HG02610 (cell line): ENCODE results near the gene SIX5.

ENCODE experiments used
- ATAC-seq: cut with Tn5 transposase; IDR thresholded peaks from one replicate; pipeline ENCODE4 v1.9.1; 2021; ENCODE audit warnings: mild to moderate bottlenecking, moderate library complexity; ENCODE audit not compliant: unreplicated experiment

Gene SIX5

GRCh38 chr19:45777395-45777961, 8.4 kb upstream of the SIX5 start:
- no peak for ATAC-seq

DNA sequence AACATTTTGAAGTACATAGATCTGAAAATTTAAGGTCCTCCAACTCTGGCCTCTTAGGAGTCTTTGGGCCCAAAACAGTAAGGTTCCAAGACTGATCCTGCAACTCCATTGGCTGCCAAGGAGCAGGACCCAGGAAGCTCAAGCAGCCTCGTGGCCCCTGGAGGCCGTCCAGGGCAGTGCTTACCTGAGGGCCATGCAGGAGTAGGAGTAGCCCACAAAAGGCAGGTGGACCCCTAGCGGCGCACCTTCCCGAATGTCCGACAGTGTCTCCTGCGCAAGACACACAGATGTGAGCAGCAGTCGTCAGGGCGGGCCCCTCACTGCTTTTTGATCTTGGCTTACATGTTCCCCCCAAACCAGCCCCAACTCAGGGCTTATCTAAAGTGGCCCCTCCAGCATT, 5.7 kb upstream of the SIX5 start:
- ATAC-seq: no peak

DNA sequence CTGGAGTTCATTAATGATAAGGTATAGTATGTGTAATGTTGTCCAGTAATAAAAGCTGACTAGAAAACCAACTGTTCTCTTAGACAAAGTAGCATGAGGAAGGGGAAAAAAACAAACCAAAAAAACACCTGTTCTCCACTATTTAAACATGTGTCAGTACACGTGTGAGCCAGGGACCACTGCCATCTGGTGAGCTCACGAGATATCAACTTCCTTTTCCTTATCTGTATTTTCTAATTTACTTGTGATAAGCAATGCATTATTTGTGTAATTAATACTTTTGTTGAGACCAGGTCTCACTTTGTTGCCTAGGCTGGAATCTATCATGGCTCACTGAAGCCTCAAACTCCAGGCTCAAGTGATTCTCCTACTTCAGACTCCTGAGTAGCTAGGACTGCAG, 4.3 kb upstream of the SIX5 start:
- ATAC-seq: no peak

DNA sequence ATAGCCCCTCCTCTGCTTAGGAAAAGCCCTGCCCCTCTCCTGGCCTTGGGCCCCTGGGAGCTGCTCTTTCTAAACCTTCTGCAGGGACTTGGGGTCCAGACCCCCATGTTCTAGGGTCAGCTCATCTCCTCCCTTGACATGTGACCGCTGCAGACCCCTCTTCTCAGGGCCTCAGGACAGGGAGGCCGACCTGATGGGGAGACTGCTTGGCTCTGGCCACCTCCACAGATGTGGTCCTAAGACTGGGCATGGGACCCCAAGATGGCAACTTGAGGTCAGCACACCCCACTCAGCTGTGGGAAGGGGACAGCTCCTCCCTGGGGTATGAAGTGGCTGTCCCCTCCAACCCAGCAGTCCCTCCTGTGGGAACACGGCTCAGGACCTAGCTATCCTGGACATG, 3.9 kb upstream of the SIX5 start:
- ATAC-seq: no peak

DNA sequence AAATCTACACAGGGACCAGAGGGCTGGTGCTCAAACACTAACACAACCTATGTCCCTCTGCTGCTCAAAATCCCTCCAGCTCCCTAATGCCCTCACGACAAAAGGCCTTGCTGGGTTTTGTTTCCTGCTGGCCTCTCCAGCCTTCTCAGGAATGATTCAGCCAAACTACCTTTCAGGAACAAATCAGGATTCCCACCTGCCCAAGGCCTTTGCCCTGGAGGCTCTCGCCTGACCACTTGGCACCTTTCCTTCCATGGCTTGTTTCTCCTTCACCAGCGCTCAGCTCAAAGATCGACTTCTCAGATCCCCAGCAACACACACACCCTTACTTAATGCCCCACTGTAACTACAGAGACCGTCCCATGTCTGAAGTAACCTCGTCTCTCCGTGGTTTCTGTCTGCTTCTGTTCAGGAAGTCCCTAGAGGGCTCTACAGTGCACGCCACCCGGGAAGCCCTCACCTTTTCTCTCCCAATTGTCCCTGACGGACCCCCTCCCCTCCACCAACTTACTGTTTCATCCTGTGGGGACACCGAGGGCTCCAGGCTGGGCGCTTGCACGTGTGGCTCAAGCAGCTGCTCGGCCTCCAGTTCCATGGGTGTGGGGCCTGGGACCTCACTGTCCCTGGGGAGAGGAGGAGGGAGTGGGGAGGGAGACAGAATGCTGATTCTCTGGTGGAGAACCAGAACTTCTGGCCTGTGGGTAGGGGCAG, 3.2 kb upstream of the SIX5 start:
- ATAC-seq: no peak

GRCh38 chr19:45771311-45771933, 2.4 kb upstream of the SIX5 start:
- ATAC-seq: no peak

DNA sequence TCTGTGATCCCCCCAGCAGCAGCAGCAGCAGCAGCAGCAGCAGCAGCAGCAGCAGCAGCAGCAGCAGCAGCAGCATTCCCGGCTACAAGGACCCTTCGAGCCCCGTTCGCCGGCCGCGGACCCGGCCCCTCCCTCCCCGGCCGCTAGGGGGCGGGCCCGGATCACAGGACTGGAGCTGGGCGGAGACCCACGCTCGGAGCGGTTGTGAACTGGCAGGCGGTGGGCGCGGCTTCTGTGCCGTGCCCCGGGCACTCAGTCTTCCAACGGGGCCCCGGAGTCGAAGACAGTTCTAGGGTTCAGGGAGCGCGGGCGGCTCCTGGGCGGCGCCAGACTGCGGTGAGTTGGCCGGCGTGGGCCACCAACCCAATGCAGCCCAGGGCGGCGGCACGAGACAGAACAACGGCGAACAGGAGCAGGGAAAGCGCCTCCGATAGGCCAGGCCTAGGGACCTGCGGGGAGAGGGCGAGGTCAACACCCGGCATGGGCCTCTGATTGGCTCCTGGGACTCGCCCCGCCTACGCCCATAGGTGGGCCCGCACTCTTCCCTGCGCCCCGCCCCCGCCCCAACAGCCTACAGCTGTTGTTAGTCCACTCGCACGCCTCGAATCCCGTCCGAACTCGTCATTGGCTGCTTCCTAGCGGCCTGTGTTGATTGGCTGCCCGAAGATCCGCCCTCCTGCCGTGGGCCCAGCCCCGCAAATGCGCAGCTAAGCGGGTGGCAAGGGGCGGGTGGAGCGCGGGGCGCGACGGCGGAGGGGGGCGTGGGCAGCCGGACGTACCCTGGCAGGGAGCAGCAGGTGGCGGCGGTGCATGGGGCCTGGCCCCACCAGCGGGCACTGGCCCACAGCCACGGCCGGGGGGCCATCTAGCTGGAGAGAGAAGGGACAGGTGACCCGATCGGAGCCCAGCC, 1.4 kb upstream of the SIX5 start:
- peak; percentile 38 for ATAC-seq

DNA sequence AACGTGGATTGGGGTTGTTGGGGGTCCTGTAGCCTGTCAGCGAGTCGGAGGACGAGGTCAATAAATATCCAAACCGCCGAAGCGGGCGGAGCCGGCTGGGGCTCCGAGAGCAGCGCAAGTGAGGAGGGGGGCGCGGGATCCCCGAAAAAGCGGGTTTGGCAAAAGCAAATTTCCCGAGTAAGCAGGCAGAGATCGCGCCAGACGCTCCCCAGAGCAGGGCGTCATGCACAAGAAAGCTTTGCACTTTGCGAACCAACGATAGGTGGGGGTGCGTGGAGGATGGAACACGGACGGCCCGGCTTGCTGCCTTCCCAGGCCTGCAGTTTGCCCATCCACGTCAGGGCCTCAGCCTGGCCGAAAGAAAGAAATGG, 754 bp upstream of the SIX5 start:
- no peak for ATAC-seq

GRCh38 chr19:45768655-45768983, 433 bp downstream of the SIX5 start:
- ATAC-seq: no peak

DNA sequence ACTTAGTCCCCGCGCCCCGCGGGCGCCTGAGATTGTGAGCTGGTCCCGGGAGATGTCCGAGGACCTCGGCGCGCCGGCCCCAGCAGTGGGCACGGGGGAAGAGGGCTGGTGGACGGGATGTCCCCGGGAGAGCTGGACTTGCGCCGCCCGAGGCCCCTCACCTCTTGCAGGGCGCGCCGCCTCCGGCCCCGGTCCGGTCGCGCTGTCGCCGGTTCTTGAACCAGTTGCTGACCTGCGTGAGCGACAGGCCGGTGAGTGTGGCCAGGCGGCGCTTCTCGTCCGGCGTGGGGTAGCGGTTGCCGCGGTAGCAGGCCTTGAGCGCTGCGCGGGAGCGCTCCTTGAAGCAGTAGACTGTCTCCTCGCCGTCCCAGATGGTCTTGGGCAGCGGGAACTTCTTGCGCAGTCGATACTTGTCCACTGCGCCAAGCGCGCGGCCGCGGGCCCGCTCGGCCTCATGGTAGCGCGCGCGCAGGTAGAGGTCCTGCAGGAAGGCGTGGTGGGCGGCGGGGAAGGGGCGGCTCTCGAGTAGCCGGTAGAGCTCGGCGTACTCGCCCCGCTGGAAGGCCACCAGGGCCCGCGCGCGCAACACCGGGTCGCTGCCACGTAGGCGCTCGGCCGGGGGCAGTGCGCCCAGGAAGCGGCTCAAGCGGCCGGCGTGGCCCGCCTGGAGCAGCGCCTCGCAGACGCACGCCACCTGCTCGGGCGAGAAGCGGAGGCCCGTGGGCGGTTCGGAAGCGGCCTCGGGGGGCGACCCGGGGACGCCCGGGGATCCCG, 984 bp downstream of the SIX5 start:
- ATAC-seq: no peak

DNA sequence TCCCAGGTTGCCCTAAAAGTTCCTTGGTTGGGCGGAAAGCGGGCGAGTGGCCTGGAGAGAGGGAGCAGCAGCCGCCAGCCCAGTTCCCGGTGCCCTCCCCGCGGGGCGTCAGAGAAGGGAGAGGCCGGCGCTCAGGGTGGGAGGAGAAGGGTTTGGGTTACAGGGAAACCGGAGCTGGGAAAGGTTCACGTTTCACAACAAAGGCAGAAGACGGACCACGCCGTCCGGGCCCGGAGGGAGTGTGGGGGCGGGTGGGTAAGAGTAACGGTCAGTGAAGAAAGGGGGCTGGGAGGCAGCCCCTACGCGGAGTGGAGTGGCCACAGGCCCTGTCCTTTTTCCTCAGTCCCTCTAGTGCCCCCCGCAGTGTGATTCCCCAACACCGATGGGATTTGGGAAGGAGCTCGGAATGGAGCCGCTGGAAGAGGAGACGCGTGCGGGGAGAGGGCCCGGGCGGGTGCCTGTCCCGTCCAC, 1.6 kb downstream of the SIX5 start:
- no peak for ATAC-seq

DNA sequence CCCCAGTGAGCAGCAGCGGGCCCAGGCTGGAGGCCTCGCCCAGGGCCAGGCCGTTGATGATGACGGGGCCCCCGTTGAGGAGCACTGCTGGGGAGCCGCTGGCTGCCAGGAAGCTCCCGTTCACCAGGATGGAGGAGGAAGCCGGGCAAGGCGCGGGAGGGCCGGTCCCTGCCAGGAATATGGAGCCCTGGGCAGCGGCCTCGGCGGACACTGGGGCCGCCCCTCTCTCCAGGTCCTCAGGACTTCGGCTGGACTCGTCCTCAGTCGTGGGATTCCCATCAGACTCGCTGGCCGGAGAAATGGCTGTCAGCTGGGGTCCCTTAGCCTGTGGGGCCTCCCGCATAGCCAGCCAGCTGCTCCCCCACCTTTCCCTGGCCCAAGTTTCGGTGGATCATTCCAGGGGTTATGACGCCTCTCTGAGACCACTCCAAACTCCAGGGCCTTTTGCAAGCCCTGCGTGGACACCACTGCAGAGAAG, 2.1 kb downstream of the SIX5 start:
- no peak for ATAC-seq

DNA sequence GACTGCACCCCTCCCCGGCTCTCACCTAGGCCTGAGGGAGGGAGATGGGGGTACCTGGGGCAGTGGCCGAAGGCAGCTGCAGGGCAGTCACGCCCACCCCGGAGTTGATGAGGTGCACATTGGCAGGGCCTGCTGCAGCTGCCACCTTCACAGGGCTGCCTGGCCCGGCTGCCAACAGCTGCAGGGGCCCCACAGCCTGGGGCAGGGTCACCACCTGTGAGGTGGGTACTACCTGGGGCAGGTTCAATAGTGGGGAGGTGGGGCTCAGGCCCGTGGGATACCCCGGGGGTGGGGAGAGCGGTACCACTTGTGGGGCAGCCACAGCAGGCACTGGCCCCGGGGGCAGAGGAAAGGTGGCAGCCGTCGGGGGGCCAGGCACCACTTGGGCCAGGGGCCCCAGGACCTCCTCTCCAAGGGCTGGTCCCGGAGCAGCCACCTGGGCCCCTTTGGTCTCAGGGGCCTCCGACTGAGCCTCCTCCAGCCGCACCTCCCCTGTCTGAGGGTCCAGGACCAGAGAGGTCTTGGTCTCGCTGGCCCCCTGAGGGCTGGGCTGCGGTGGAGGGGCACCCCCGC, 2.7 kb downstream of the SIX5 start:
- ATAC-seq: no peak

DNA sequence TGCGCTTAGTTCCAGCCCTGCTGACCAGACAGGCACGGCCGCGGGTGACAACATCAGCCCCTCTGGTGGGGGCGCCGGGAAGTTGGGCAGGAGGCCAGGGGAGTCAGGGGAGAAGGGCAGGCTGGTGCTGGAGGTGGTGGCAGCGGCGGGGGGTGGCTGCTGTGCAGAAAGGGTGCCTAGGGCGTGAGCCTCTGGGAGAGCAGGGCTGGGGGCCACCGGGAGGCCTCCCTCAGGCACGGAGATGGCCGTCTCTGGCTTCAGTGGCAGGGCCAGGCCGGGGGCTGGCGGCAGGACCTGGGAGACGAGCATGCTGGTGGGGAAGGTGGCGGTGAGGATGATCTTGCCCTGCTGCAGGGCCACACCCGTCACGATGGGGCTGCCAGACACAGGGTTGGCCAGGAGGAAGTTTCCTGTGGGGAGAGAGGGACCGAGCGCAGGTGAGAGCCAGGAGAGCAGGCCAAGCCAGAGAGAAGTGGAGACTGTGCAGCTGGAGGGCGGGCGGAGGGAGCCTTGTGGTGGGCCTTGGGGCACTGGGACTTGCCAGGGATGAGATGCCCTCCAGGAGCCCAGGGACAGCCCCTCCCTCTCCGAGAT, 3.3 kb downstream of the SIX5 start:
- ATAC-seq: no peak

GRCh38 chr19:45764945-45765701, 3.9 kb downstream of the SIX5 start:
- no peak for ATAC-seq

DNA sequence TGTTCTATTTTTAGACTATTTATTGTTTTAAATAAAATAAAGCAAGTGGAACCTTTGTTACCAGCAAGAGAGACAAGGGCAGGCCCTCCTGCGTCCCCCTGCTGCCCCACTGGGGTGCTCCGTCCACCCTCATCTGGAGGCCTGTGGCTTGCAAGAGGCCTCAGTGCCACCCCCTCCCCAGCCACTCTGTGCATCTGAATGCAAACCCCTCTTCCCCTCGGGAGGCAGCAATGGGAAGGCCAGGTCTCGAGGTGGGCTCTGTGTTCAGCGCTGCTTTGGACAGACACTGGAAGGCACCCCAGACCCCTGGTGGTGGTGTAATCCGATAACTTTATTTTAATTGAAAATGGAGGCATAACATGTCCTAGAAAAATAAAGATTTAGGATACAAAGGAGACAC, 4.6 kb downstream of the SIX5 start:
- no peak for ATAC-seq

GRCh38 chr19:45763691-45764294, 5.3 kb downstream of the SIX5 start:
- no peak for ATAC-seq

GRCh38 chr19:45762870-45763631, 6.0 kb downstream of the SIX5 start:
- ATAC-seq: no peak
